MM.1S (cell line): ENCODE measurements around the gene PNPLA7.

Experiments used
- CTCF ChIP-seq: fragments of 300-600 bp; sonication (generic); IDR thresholded peaks from 2 replicates; pipeline ENCODE4 v1.5.1; 2016; ENCODE audit warnings: antibody characterized with exemption, low read length, mixed read lengths
- EZH2 ChIP-seq: fragments of 300-600 bp; sonication (generic); optimal IDR thresholded peaks from 2 replicates; pipeline ENCODE3; 2017; ENCODE audit warnings: low read depth, mild to moderate bottlenecking, antibody characterized with exemption, low read length, mixed read lengths

- no peak for TF ChIP-seq CTCF
- TF ChIP-seq EZH2 = no peak
Observed at GRCh38 chr9:137462986-137463930, 86.9 kb downstream of the PNPLA7 start.
